ENCODE measurements around the gene FSCN2. TPM values are rescaled to one million over a fixed set of nuclear protein-coding genes. Genes with fewer than 3 reads are reported as not detected.

Gene FSCN2
- total RNA-seq, 4 donors from 2014 or later, result 9.7 to 20.7 (median 17.0) TPM

- TF ChIP-seq POLR2A (IDR thresholded peaks at IDR 0.05), result no peak
- no peak for TF ChIP-seq CTCF (IDR thresholded peaks at IDR 0.05)
- Histone ChIP-seq H3K4me1 (peaks cover 29 to 42% of the 10 kb centered on the region in 2 donors), H3K4me3 (replicated peaks in 1 of 3) (no peak overlapping the region), H3K36me3 (peaks cover 5 to 11% of the 10 kb centered on the region in 2 donors), H3K27ac (peak overlapping the region; percentile 2 to 69 (median 39)), H3K9me3 (no peaks in the 10 kb centered on the region), H3K27me3 (no peaks in the 10 kb centered on the region)
- DNase-seq, result peak; percentile 53
- WGBS, 2 donors, result 56 to 60% methylated on average over 15 to 17 of the region's 17 CpGs
- intact Hi-C loops (cut with DNase I), result no loop called here
These were observed 48.6 kb downstream of the FSCN2 start for GRCh38 chr17:81576621-81577277.

- intact Hi-C loops (cut with DNase I), result no loop called here
- Histone ChIP-seq H3K27me3 (no peaks in the 10 kb centered on the region), H3K4me3 (replicated peaks in 1 of 3) (no peak overlapping the region), H3K27ac (peak overlapping the region; percentile 2 to 69 (median 39)), H3K36me3 (peaks cover 9 to 11% of the 10 kb centered on the region in 2 donors), H3K4me1 (peaks cover 29 to 43% of the 10 kb centered on the region in 2 donors), H3K9me3 (no peaks in the 10 kb centered on the region)
- 75 to 84% methylated on average over 11 of the region's 11 CpGs for WGBS, 2 donors
- TF ChIP-seq POLR2A (IDR thresholded peaks at IDR 0.05) (no peak), CTCF (IDR thresholded peaks at IDR 0.05) (no peak)
- DNase-seq, result no peak
These were observed 49.3 kb downstream of the FSCN2 start for GRCh38 chr17:81577278-81578000.

GRCh38 chr17:81578038-81578441 is 49.9 kb downstream of the FSCN2 start:
- intact Hi-C loops (cut with DNase I), result no loop called here
- DNase-seq, result no peak
- WGBS, 2 donors, result 91 to 92% methylated on average over 10 of the region's 10 CpGs
- H3K27ac ChIP-seq, result peak overlapping the region in 1 of 3 donors; percentile 39
- peaks cover 15 to 17% of the 10 kb centered on the region in 2 donors for H3K36me3 ChIP-seq
- peaks cover 29 to 43% of the 10 kb centered on the region in 2 donors for H3K4me1 ChIP-seq
- no peaks in the 10 kb centered on the region for H3K27me3 ChIP-seq
- TF ChIP-seq POLR2A (IDR thresholded peaks at IDR 0.05) (no peak), CTCF (IDR thresholded peaks at IDR 0.05) (no peak)
- no peaks in the 10 kb centered on the region for H3K9me3 ChIP-seq
- H3K4me3 ChIP-seq (replicated peaks in 1 of 3), result no peak overlapping the region

- H3K27ac ChIP-seq, result no peak overlapping the region
- H3K27me3 ChIP-seq, result no peaks in the 10 kb centered on the region
- 91 to 99% methylated on average over 6 of the region's 6 CpGs for WGBS, 2 donors
- DNase-seq, result no peak
- no peaks in the 10 kb centered on the region for H3K9me3 ChIP-seq
- H3K4me1 ChIP-seq, result peaks cover 29 to 43% of the 10 kb centered on the region in 2 donors
- intact Hi-C loops (cut with DNase I), result no loop called here
- H3K36me3 ChIP-seq, result peaks cover 15 to 16% of the 10 kb centered on the region in 2 donors
- TF ChIP-seq CTCF (IDR thresholded peaks at IDR 0.05) (no peak), POLR2A (IDR thresholded peaks at IDR 0.05) (no peak)
- no peak overlapping the region for H3K4me3 ChIP-seq (replicated peaks in 1 of 3)
These were observed 50.5 kb downstream of the FSCN2 start for GRCh38 chr17:81578561-81579225.
